Natural killer cell (primary cell): ENCODE measurements around the gene FOXP1. TPM values are rescaled to one million over a fixed set of nuclear protein-coding genes. Genes with fewer than 3 reads are reported as not detected.

Experiments
- ATAC-seq, 3 donors: fragments of 150-1000 bp in 2 of 3; fragments of 200-7000 bp in 1 of 3; cut with Tn5 transposase; 1 replicate in 1 of 3; 2 replicates in 2 of 3; pipeline ENCODE4 v1.10.0; 2021; ENCODE audit warnings: mild to moderate bottlenecking in 2 of 3, moderate library complexity in 2 of 3
- DNase-seq, 2 donors: peaks; one replicate each; pipeline versions ENCODE4 v3.0.0 to v3.0.0-alpha.2; 2013 to 2021; ENCODE audit warnings: mixed read lengths in 1 of 2
- H3K27ac ChIP-seq: one replicate; pipeline ENCODE4 v1.5.1; 2013; ENCODE audit warnings: mild to moderate bottlenecking, low read length
- H3K27me3 ChIP-seq: one replicate; pipeline ENCODE4 v1.6.1; 2013; ENCODE audit warnings: low read length; ENCODE audit not compliant: control insufficient read depth, insufficient read depth
- H3K36me3 ChIP-seq: one replicate; pipeline ENCODE4 v1.6.1; 2013; ENCODE audit warnings: low read length; ENCODE audit not compliant: control insufficient read depth, insufficient read depth
- H3K4me1 ChIP-seq: one replicate; pipeline ENCODE4 v1.6.1; 2013; ENCODE audit warnings: low read length; ENCODE audit not compliant: control insufficient read depth, insufficient read depth
- H3K4me3 ChIP-seq: one replicate; pipeline ENCODE4 v1.5.1; 2013; ENCODE audit warnings: low read length
- H3K9me3 ChIP-seq: one replicate; pipeline ENCODE4 v1.6.1; 2013; ENCODE audit warnings: low read length; ENCODE audit not compliant: control insufficient read depth, insufficient read depth
- H3K27ac Mint-ChIP-seq, 2 donors: one replicate each; pipeline ENCODE4 v1.8.0; 2022; ENCODE audit warnings: mild to moderate bottlenecking in 2 of 2, mixed read lengths in 2 of 2, moderate library complexity in 1 of 2
- H3K27me3 Mint-ChIP-seq, 2 donors: one replicate each; pipeline ENCODE4 v1.8.0; 2022; ENCODE audit warnings: low read depth in 2 of 2, mixed read lengths in 2 of 2
- H3K36me3 Mint-ChIP-seq: one replicate; pipeline ENCODE4 v1.8.0; 2022; ENCODE audit warnings: mixed read lengths
- H3K4me1 Mint-ChIP-seq, 2 donors: one replicate each; pipeline ENCODE4 v1.8.0; 2022; ENCODE audit warnings: mixed read lengths in 2 of 2
- H3K4me3 Mint-ChIP-seq: one replicate; pipeline ENCODE4 v1.8.0; 2022; ENCODE audit warnings: mild to moderate bottlenecking, moderate library complexity, mixed read lengths
- H3K9me3 Mint-ChIP-seq, 2 donors: one replicate each; pipeline ENCODE4 v1.8.0; 2022; ENCODE audit warnings: mixed read lengths in 2 of 2
- CTCF ChIP-seq: fragments of 200-600 bp; IDR thresholded peaks from one replicate; pipeline ENCODE4 v1.8.0; 2022; ENCODE audit warnings: antibody characterized with exemption
- WGBS: methylation state at CpG from one replicate; pipeline ENCODE4 v1.1.7; 2013; ENCODE audit warnings: missing lambda C conversion rate; ENCODE audit not compliant: insufficient coverage; 5-methylcytosine and 5-hydroxymethylcytosine counted together
- intact Hi-C: fragments of 100-400 bp; cut with micrococcal nuclease; formaldehyde crosslinking; loops from one replicate; pipeline ENCODE4 v1.14.2; 2022
- total RNA-seq, 4 donors: library from RNA; stranded (reverse); fragments of 120-200 nt in 1 of 4; gene quantifications; one replicate each; pipeline versions ENCODE4 v1.2.3 to v1.2.4, GENCODE V29; 2013 to 2022

The FOXP1 gene
- total RNA-seq, 3 donors from 2014 or later (not counting 1 experiment from before 2014, with no cell fraction given): 166 to 185 (median 166) TPM

GRCh38 chr3:71206305-71207165, 377.0 kb downstream of the FOXP1 start:
- Mint-ChIP-seq H3K27me3 (no peaks in the 10 kb centered on the region), H3K4me1 (peaks cover 6 to 17% of the 10 kb centered on the region in 2 donors), H3K27ac (no peak overlapping the region), H3K36me3 (no peaks in the 10 kb centered on the region), H3K9me3 (no peaks in the 10 kb centered on the region), H3K4me3 (no peak overlapping the region)
- 95% methylated on average over 10 of the region's 10 CpGs for WGBS
- TF ChIP-seq CTCF: no peak
- intact Hi-C loops: no loop called here
- no peak overlapping the region for H3K27ac ChIP-seq
- H3K4me1 ChIP-seq: no peaks in the 10 kb centered on the region
- no peak overlapping the region for H3K4me3 ChIP-seq
- no peaks in the 10 kb centered on the region for H3K27me3 ChIP-seq
- ATAC-seq (no peak), DNase-seq (no peak)
- no peaks in the 10 kb centered on the region for H3K9me3 ChIP-seq
- no peaks in the 10 kb centered on the region for H3K36me3 ChIP-seq

- ATAC-seq (no peak), DNase-seq (no peak)
- no peaks in the 10 kb centered on the region for H3K36me3 ChIP-seq
- WGBS: 93% methylated on average over 3 of the region's 4 CpGs
- H3K4me3 ChIP-seq: no peak overlapping the region
- Mint-ChIP-seq H3K27ac (no peak overlapping the region), H3K36me3 (no peaks in the 10 kb centered on the region), H3K4me3 (no peak overlapping the region), H3K9me3 (no peaks in the 10 kb centered on the region), H3K27me3 (no peaks in the 10 kb centered on the region), H3K4me1 (peaks cover 0 to 12% of the 10 kb centered on the region in 2 donors)
- TF ChIP-seq CTCF: no peak
- intact Hi-C loops: no loop called here
- H3K9me3 ChIP-seq: no peaks in the 10 kb centered on the region
- H3K27me3 ChIP-seq: no peaks in the 10 kb centered on the region
- no peak overlapping the region for H3K27ac ChIP-seq
- no peaks in the 10 kb centered on the region for H3K4me1 ChIP-seq
These were observed 379.6 kb downstream of the FOXP1 start for GRCh38 chr3:71203727-71204488.

- Mint-ChIP-seq H3K27ac (no peak overlapping the region), H3K27me3 (no peaks in the 10 kb centered on the region), H3K9me3 (no peaks in the 10 kb centered on the region), H3K4me1 (peaks cover 0 to 7% of the 10 kb centered on the region in 2 donors), H3K4me3 (no peak overlapping the region), H3K36me3 (no peaks in the 10 kb centered on the region)
- H3K4me3 ChIP-seq: no peak overlapping the region
- ATAC-seq: no peak
- WGBS: 79% methylated on average over 4 of the region's 5 CpGs
- no peaks in the 10 kb centered on the region for H3K36me3 ChIP-seq
- H3K9me3 ChIP-seq: no peaks in the 10 kb centered on the region
- DNase-seq: no peak
- TF ChIP-seq CTCF: no peak
- H3K4me1 ChIP-seq: no peaks in the 10 kb centered on the region
- no peak overlapping the region for H3K27ac ChIP-seq
- H3K27me3 ChIP-seq: no peaks in the 10 kb centered on the region
- intact Hi-C loops: no loop called here
These were observed 380.5 kb downstream of the FOXP1 start for GRCh38 chr3:71202848-71203533.
